Choroid plexus epithelial cell (primary cell): ENCODE measurements around the gene FXR2.
A peak's percentile ranks its signal among the peaks of the same experiment; 100 is the strongest.

Source experiments
- DNase-seq: peaks from one replicate; pipeline ENCODE4 v3.0.0-alpha.2; 2010; ENCODE audit warnings: low read depth
- H3K4me3 ChIP-seq: 2 replicates; pipeline ENCODE4 v1.5.1; 2011; ENCODE audit warnings: low read depth, mild to moderate bottlenecking, control low read depth, low read length, moderate library complexity
- CTCF ChIP-seq: conservative IDR thresholded peaks from 2 replicates; pipeline ENCODE4 v1.5.1; 2011; ENCODE audit warnings: low read depth, mild to moderate bottlenecking, control low read depth, inconsistent platforms, low read length, moderate library complexity

Gene FXR2

GRCh38 chr17:7614425-7615264, at the start of gene FXR2:
Gene FXR2 (minus strand): TSS chr17:7614897. CDS start chr17:7614532, 365 bp downstream.
- TF ChIP-seq CTCF: peak; percentile 70
- peak within 1 kb of the TSS; percentile 82 for H3K4me3 ChIP-seq

GRCh38 chr17:7656958-7657609, 42.4 kb upstream of the FXR2 start:
- DNase-seq: no peak
- no peak overlapping the region for H3K4me3 ChIP-seq

More at GRCh38 chr17:7614425-7615264, at the start of gene FXR2:
- peak; percentile 100 for DNase-seq

GRCh38 chr17:7655541-7655840, 40.8 kb upstream of the FXR2 start:
- H3K4me3 ChIP-seq: no peak overlapping the region
- no peak for DNase-seq
- no peak for TF ChIP-seq CTCF

More at GRCh38 chr17:7656958-7657609, 42.4 kb upstream of the FXR2 start:
- TF ChIP-seq CTCF: peak; percentile 11

GRCh38 chr17:7654832-7655540, 40.3 kb upstream of the FXR2 start:
- H3K4me3 ChIP-seq: no peak overlapping the region
- no peak for TF ChIP-seq CTCF
- DNase-seq: peak; percentile 23

- no peak overlapping the region for H3K4me3 ChIP-seq
- no peak for TF ChIP-seq CTCF
- DNase-seq: no peak
Measured at GRCh38 chr17:7652388-7653356, 38.0 kb upstream of the FXR2 start.

- no peak for DNase-seq
- H3K4me3 ChIP-seq: peak overlapping the region; percentile 43
- TF ChIP-seq CTCF: no peak
Measured at GRCh38 chr17:7651665-7652387, 37.1 kb upstream of the FXR2 start.
